PC-9 (cell line): ENCODE data around the gene SPPL2C. TPM values are rescaled to one million over a fixed set of nuclear protein-coding genes. Genes with fewer than 3 reads are reported as not detected.

Experiments used
- BruUV-seq: library from RNA; stranded (reverse); fragments of 400-500 nt; replicated peaks from 2 replicates; lab custom pipeline; 2021; lab: Mats Ljungman, UMichigan
- CTCF ChIA-PET: fragments of 300-600 bp; sonication (Branson Sonifier 250); formaldehyde crosslinking; loops from one replicate; lab custom pipeline; 2022; ENCODE audit warnings: antibody characterized with exemption; lab: Charles Lee
- POLR2A ChIA-PET: fragments of 300-600 bp; sonication (Branson Sonifier 250); formaldehyde crosslinking; loops from one replicate; lab custom pipeline; 2022; ENCODE audit warnings: antibody characterized with exemption; ENCODE audit not compliant: unreplicated experiment; lab: Charles Lee
- DNase-seq, 2 experiments: peaks; one replicate each; pipeline versions ENCODE4 v3.0.0 to v3.0.0-alpha.2; 2015 to 2022; ENCODE audit warnings: mixed read lengths in 1 of 2
- H2AFZ ChIP-seq: fragments of 200-600 bp; sonication (generic); 2 replicates; pipeline ENCODE4 v1.8.1; 2017; ENCODE audit warnings: antibody characterized with exemption
- H3F3A ChIP-seq: fragments of 200-600 bp; sonication (generic); 2 replicates; pipeline ENCODE4 v1.8.1; 2017; ENCODE audit warnings: antibody characterized with exemption, mild to moderate bottlenecking, low read depth; ENCODE audit not compliant: insufficient read depth
- H3K27ac ChIP-seq: fragments of 200-600 bp; sonication (generic); 2 replicates; pipeline ENCODE4 v1.6.1; 2016; ENCODE audit warnings: mixed run types
- H3K27me3 ChIP-seq: fragments of 200-600 bp; sonication (generic); 2 replicates; pipeline ENCODE4 v1.6.1; 2016; ENCODE audit warnings: low read depth, mixed run types; ENCODE audit not compliant: insufficient read depth
- H3K36me3 ChIP-seq: fragments of 200-600 bp; sonication (generic); 2 replicates; pipeline ENCODE4 v1.6.1; 2016; ENCODE audit warnings: low read depth, mixed run types
- H3K4me1 ChIP-seq: fragments of 200-600 bp; sonication (generic); replicated peaks from 2 replicates; pipeline ENCODE4 v1.6.1; 2016; ENCODE audit warnings: mixed run types; ENCODE audit not compliant: insufficient read depth
- H3K4me2 ChIP-seq: fragments of 200-600 bp; sonication (generic); 2 replicates; pipeline ENCODE4 v1.6.1; 2017; ENCODE audit warnings: mixed run types
- H3K4me3 ChIP-seq: fragments of 200-600 bp; sonication (generic); 2 replicates; pipeline ENCODE4 v1.6.1; 2016; ENCODE audit warnings: mixed run types
- H3K79me2 ChIP-seq: fragments of 200-600 bp; sonication (generic); 2 replicates; pipeline ENCODE4 v1.6.1; 2017; ENCODE audit warnings: low read depth, mixed run types
- H3K9me2 ChIP-seq: fragments of 200-600 bp; sonication (generic); 2 replicates; pipeline ENCODE4 v1.8.1; 2017; ENCODE audit warnings: mild to moderate bottlenecking; ENCODE audit not compliant: insufficient read depth
- H3K9me3 ChIP-seq: fragments of 200-600 bp; sonication (generic); 2 replicates; pipeline ENCODE4 v1.8.1; 2016; ENCODE audit warnings: low read depth; ENCODE audit not compliant: insufficient read depth
- H4K20me1 ChIP-seq: fragments of 200-600 bp; sonication (generic); 2 replicates; pipeline ENCODE4 v1.8.1; 2017; ENCODE audit not compliant: insufficient read depth
- CTCF ChIP-seq: fragments of 200-600 bp; sonication (generic); conservative IDR thresholded peaks from 2 replicates; pipeline ENCODE4 v1.6.1; 2017; ENCODE audit warnings: mixed run types, antibody characterized with exemption, mild to moderate bottlenecking, moderate library complexity
- EZH2 ChIP-seq: fragments of 200-600 bp; sonication (generic); IDR thresholded peaks from 2 replicates; pipeline ENCODE4 v1.8.0; 2017; ENCODE audit warnings: antibody characterized with exemption, low read depth
- intact Hi-C: fragments of 100-400 bp; cut with micrococcal nuclease; formaldehyde crosslinking; loops from one replicate; pipeline ENCODE4 v1.10.0; 2022; ENCODE audit not compliant: unreplicated experiment
- total RNA-seq: library from RNA; stranded (reverse); gene quantifications from 2 replicates; pipeline ENCODE4 v1.2.3, GENCODE V29; 2021

SPPL2C gene
- total RNA-seq, 1 experiment from 2014 or later = not detected

- no peaks in the 10 kb centered on the region for H3K9me3 ChIP-seq
- H3K36me3 ChIP-seq = no peaks in the 10 kb centered on the region
- H3K27me3 ChIP-seq = peaks cover 55% of the 10 kb centered on the region
- no peaks in the 10 kb centered on the region for H3F3A ChIP-seq
- intact Hi-C loops = no loop called here
- CTCF ChIA-PET = no interaction called here
- no TSS peak for BruUV-seq
- peak overlapping the region; percentile 81; the same call in 1 of the 2 replicates for H2AFZ ChIP-seq
- 0 out of 2 replicates have a peak, but pooled peaks cover 4% of the 10 kb centered on the region for H4K20me1 ChIP-seq
- H3K9me2 ChIP-seq = no peaks in the 10 kb centered on the region
- H3K27ac ChIP-seq = no peak overlapping the region
- no peaks in the 10 kb centered on the region for H3K4me1 ChIP-seq
- peak overlapping the region; percentile 54; the same call in 1 of the 2 replicates for H3K4me3 ChIP-seq
- H3K79me2 ChIP-seq = no peaks in the 10 kb centered on the region
- peak overlapping the region; percentile 76 for H3K4me2 ChIP-seq
- POLR2A ChIA-PET = no interaction called here
- TF ChIP-seq EZH2 = no peak
- TF ChIP-seq CTCF = no peak
- no peak for DNase-seq
These were observed 49.0 kb downstream of the SPPL2C start for GRCh38 chr17:45893725-45894021.

- TF ChIP-seq EZH2 = no peak
- peak; percentile 66; the same call in 1 of the 2 replicates for TF ChIP-seq CTCF
- ChIA-PET POLR2A (no interaction called here), CTCF (no interaction called here)
- Histone ChIP-seq H3K4me1 (no peaks in the 10 kb centered on the region), H3K4me2 (peak within 1 kb of the TSS; percentile 76), H4K20me1 (0 out of 2 replicates have a peak, but pooled peaks cover 4% of the 10 kb centered on the region), H3K36me3 (no peaks in the 10 kb centered on the region), H3K4me3 (peak within 1 kb of the TSS; percentile 54), H3K27me3 (peaks cover 55% of the 10 kb centered on the region), H3K9me2 (no peaks in the 10 kb centered on the region), H3F3A (no peaks in the 10 kb centered on the region), H2AFZ (peak within 1 kb of the TSS; percentile 89), H3K9me3 (no peaks in the 10 kb centered on the region), H3K27ac (no peak within 1 kb of the TSS), H3K79me2 (no peaks in the 10 kb centered on the region)
- BruUV-seq = no TSS peak
- DNase-seq = peak; percentile 54 to 92
- intact Hi-C loops = no loop called here
These were observed 49.5 kb downstream of the SPPL2C start, which contains the start of gene MAPT for GRCh38 chr17:45894022-45894784. MAPT (plus strand) TSS chr17:45894554; CDS start chr17:45962338, 67,784 bp downstream.

- no peaks in the 10 kb centered on the region for H3K9me2 ChIP-seq
- H3K36me3 ChIP-seq = no peaks in the 10 kb centered on the region
- H3K4me2 ChIP-seq = peak overlapping the region; percentile 76; the same call in 1 of the 2 replicates
- TF ChIP-seq CTCF (no peak), EZH2 (no peak)
- H4K20me1 ChIP-seq = 0 out of 2 replicates have a peak, but pooled peaks cover 4% of the 10 kb centered on the region
- 0 out of 2 replicates have a peak overlapping the region, but pooled peaks have one; percentile 54 for H3K4me3 ChIP-seq
- H3K27me3 ChIP-seq = peaks cover 55% of the 10 kb centered on the region
- H2AFZ ChIP-seq = no peak overlapping the region
- no TSS peak for BruUV-seq
- H3K9me3 ChIP-seq = no peaks in the 10 kb centered on the region
- intact Hi-C loops = no loop called here
- ChIA-PET POLR2A (no interaction called here), CTCF (no interaction called here)
- H3F3A ChIP-seq = no peaks in the 10 kb centered on the region
- peak in 1 of 2 experiments; percentile 5 for DNase-seq
- no peak overlapping the region for H3K27ac ChIP-seq
- no peaks in the 10 kb centered on the region for H3K4me1 ChIP-seq
- no peaks in the 10 kb centered on the region for H3K79me2 ChIP-seq
These were observed 50.8 kb downstream of the SPPL2C start for GRCh38 chr17:45895304-45895968.
